GM12878 (cell line): ENCODE data around the gene MACF1. TPM values are rescaled to one million over a fixed set of nuclear protein-coding genes. Genes with fewer than 3 reads are reported as not detected.

Experiments
- CREB1 ChIP-seq: IDR thresholded peaks from 2 replicates; pipeline ENCODE4 v1.6.1; 2012; ENCODE audit warnings: low read depth, mild to moderate bottlenecking, inconsistent platforms
- E4F1 ChIP-seq: fragments of 450-650 bp; IDR thresholded peaks from 2 replicates; pipeline ENCODE4 v1.6.1; 2018; ENCODE audit warnings: borderline replicate concordance, mild to moderate bottlenecking; ENCODE audit not compliant: partially characterized antibody
- MEF2A ChIP-seq: IDR thresholded peaks from 2 replicates; pipeline ENCODE4 v1.6.1; 2011; ENCODE audit warnings: low read depth, mild to moderate bottlenecking, low read length, moderate library complexity; ENCODE audit not compliant: insufficient read depth
- NFYB ChIP-seq: IDR thresholded peaks from 2 replicates; pipeline ENCODE4 v1.6.1; 2011; ENCODE audit warnings: low read depth, mild to moderate bottlenecking, low read length, improper control_type of control experiment, moderate library complexity; ENCODE audit not compliant: insufficient read depth
- PAX8 ChIP-seq: fragments of 450-650 bp; IDR thresholded peaks from 2 replicates; pipeline ENCODE4 v1.6.1; 2017; ENCODE audit warnings: mild to moderate bottlenecking, moderate library complexity
- PML ChIP-seq: IDR thresholded peaks from 2 replicates; pipeline ENCODE4 v1.6.1; 2012; ENCODE audit warnings: low read length, inconsistent platforms
- POU2F2 ChIP-seq: IDR thresholded peaks from 3 replicates; pipeline ENCODE4 v1.6.1; 2011; ENCODE audit warnings: low read depth, mild to moderate bottlenecking, low read length, borderline replicate concordance
- RAD21 ChIP-seq: IDR thresholded peaks from 2 replicates; pipeline ENCODE4 v1.6.1; 2011; ENCODE audit warnings: mild to moderate bottlenecking, low read depth, low read length, moderate library complexity; ENCODE audit not compliant: insufficient read depth
- RAD51 ChIP-seq: fragments of 450-650 bp; IDR thresholded peaks from 2 replicates; pipeline ENCODE4 v1.6.1; 2016; ENCODE audit warnings: moderate library complexity, mild to moderate bottlenecking, inconsistent platforms
- RUNX3 ChIP-seq: IDR thresholded peaks from 2 replicates; pipeline ENCODE4 v1.6.1; 2012; ENCODE audit warnings: low read length, inconsistent platforms
- ZNF687 ChIP-seq: fragments of 450-650 bp; IDR thresholded peaks from 2 replicates; pipeline ENCODE4 v1.6.1; 2017; ENCODE audit warnings: mild to moderate bottlenecking, moderate library complexity
- polyA plus RNA-seq, 11 experiments: library from polyadenylated mRNA; depleted of rRNA in 4 of 11; unstranded in 6 of 11; stranded (reverse) in 5 of 11; fragments of >200 nt; fragmentation: Nextera tagmentation in 4 of 11; fragmentation: Illumina TruSeq in 1 of 11; extraction: Ambion mirVana in 4 of 11; extraction: Trizol in 1 of 11; gene quantifications; 1 replicate in 1 of 11; 2 replicates in 10 of 11; pipeline versions ENCODE4 v1.2.1 to v1.2.3, GENCODE V29; 2011 to 2016; ENCODE audit warnings: inconsistent platforms in 2 of 11, missing spikeins in 2 of 11, low read depth in 1 of 11
- total RNA-seq, 4 experiments: library from RNA; depleted of rRNA in 3 of 4; stranded (reverse); fragments of >200 nt in 3 of 4; fragmentation: Illumina TruSeq in 1 of 4; extraction: Trizol in 1 of 4; gene quantifications; 2 replicates each; pipeline versions ENCODE4 v1.2.1 to v1.2.3, GENCODE V29; 2013 to 2021
- TF ChIP-seq, protein P1 (sequence below): fragments of 450-650 bp; IDR thresholded peaks from 2 replicates; pipeline ENCODE4 v1.6.1; 2017; ENCODE audit warnings: mild to moderate bottlenecking
- TF ChIP-seq, protein P2 (sequence below): fragments of 150-350 bp; IDR thresholded peaks from 2 replicates; pipeline ENCODE4 v1.6.1; 2014; ENCODE audit warnings: mild to moderate bottlenecking, low read depth, low read length
- TF ChIP-seq, protein P3 (sequence below): IDR thresholded peaks from 2 replicates; pipeline ENCODE4 v1.6.1; 2011; ENCODE audit warnings: low read depth, low read length, improper control_type of control experiment, borderline replicate concordance

Gene MACF1
- total and polyA plus RNA-seq, 10 of the 15 experiments (the other 5 are each of a cell fraction or from before 2014, with no cell fraction given): 15.5 to 201 (median 76.9) TPM

DNA sequence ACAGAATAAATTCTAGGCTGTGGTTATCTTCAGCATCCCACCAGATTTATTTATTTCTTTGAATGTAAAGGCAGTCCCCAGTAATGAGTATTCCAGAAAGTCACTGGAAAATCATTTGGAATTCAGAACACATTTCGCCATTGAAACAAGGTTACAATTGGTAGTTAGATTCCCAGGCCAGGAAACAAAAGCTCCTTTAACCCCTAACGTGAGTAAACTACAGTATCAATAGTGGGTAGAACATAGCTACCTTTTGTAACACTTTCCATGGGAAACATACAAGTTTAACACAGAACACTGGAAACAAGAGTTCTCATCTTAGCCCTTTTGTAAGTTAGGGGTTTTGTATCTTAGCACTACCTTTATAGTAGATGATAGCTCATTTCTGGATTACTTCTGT is 233.5 kb downstream of the MACF1 start (continued):
- TF ChIP-seq, protein P1, sequence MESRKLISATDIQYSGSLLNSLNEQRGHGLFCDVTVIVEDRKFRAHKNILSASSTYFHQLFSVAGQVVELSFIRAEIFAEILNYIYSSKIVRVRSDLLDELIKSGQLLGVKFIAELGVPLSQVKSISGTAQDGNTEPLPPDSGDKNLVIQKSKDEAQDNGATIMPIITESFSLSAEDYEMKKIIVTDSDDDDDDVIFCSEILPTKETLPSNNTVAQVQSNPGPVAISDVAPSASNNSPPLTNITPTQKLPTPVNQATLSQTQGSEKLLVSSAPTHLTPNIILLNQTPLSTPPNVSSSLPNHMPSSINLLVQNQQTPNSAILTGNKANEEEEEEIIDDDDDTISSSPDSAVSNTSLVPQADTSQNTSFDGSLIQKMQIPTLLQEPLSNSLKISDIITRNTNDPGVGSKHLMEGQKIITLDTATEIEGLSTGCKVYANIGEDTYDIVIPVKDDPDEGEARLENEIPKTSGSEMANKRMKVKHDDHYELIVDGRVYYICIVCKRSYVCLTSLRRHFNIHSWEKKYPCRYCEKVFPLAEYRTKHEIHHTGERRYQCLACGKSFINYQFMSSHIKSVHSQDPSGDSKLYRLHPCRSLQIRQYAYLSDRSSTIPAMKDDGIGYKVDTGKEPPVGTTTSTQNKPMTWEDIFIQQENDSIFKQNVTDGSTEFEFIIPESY: no peak
- TF ChIP-seq, protein P2, sequence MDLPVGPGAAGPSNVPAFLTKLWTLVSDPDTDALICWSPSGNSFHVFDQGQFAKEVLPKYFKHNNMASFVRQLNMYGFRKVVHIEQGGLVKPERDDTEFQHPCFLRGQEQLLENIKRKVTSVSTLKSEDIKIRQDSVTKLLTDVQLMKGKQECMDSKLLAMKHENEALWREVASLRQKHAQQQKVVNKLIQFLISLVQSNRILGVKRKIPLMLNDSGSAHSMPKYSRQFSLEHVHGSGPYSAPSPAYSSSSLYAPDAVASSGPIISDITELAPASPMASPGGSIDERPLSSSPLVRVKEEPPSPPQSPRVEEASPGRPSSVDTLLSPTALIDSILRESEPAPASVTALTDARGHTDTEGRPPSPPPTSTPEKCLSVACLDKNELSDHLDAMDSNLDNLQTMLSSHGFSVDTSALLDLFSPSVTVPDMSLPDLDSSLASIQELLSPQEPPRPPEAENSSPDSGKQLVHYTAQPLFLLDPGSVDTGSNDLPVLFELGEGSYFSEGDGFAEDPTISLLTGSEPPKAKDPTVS: no peak
- no peak for TF ChIP-seq ZNF687
- no peak for TF ChIP-seq RAD21
- no peak for TF ChIP-seq MEF2A
- no peak for TF ChIP-seq RUNX3
- no peak for TF ChIP-seq PML
- TF ChIP-seq CREB1: no peak
- no peak for TF ChIP-seq NFYB
- no peak for TF ChIP-seq E4F1
- TF ChIP-seq RAD51: no peak
- TF ChIP-seq, protein P3, sequence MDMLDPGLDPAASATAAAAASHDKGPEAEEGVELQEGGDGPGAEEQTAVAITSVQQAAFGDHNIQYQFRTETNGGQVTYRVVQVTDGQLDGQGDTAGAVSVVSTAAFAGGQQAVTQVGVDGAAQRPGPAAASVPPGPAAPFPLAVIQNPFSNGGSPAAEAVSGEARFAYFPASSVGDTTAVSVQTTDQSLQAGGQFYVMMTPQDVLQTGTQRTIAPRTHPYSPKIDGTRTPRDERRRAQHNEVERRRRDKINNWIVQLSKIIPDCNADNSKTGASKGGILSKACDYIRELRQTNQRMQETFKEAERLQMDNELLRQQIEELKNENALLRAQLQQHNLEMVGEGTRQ: no peak
- no peak for TF ChIP-seq PAX8
- no peak for TF ChIP-seq POU2F2
